GM12872 (cell line): ENCODE measurements around the gene C4BPB.

Experiments
- CTCF ChIP-seq: IDR thresholded peaks from 3 replicates; pipeline ENCODE4 v1.5.1; 2011; ENCODE audit warnings: low read depth, mild to moderate bottlenecking, low read length, moderate library complexity; ENCODE audit not compliant: insufficient read depth

The C4BPB gene

DNA sequence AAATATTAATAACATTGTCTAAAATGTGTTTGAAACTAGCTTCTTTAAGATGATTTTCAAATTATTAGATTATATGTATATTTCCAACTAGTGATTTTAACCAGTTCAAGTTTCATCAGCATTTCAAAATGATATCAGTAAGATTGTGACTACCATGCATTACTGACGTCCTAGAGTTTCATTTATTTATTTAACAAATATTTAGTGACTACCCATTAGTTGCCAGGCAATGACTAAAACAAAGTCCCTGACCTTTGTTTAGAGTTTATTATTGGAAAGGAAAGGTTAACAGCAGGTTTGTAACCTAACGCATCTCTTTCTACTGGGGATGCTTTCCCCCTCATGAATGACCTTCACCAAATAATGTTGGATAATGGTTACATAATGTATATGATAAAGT is 7.6 kb upstream of the C4BPB start:
- TF ChIP-seq CTCF: no peak

DNA sequence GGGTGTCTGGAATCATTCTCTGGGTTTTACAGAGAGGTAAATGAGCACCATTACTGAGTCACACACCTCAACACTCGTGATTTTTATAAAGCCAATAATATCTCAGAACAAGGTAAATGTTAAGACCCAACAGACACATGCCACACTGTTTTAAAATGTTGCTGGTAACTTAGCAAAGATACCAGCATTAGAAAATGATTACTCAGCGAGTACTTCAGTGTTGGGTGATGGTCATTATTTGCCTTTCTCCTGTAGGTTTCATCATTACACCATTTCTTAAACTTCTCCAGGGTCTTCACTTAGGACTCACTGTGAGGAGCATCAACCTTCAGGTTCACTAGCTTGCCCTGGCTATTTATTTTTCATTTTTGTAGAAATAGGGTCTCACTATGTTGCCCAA is 6.9 kb upstream of the C4BPB start:
- no peak for TF ChIP-seq CTCF

- no peak for TF ChIP-seq CTCF
Measured at GRCh38 chr1:207084232-207084631, 4.4 kb upstream of the C4BPB start.

- TF ChIP-seq CTCF: peak; percentile 73
Measured at GRCh38 chr1:207084701-207085180, 3.9 kb upstream of the C4BPB start.

DNA sequence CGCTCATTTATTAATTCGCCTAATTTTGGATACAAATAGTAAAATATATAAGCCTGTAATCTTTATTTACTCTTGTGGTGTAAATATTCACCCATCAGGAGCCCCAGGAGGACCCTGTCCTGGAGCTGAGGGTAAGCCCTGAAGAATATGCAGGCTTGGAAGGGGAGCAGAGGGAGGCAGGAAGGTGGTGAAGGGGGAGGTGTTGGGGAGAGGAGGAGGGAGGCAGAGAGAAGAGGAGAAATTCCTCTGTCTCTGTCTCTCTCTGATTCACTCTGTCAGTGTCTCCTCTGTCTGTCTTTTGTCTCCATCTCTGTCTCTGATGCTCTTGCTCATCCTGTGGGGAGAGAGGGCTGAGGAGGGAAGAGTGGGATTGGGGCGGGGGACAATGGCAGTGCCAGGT is 2.8 kb upstream of the C4BPB start:
- no peak for TF ChIP-seq CTCF

DNA sequence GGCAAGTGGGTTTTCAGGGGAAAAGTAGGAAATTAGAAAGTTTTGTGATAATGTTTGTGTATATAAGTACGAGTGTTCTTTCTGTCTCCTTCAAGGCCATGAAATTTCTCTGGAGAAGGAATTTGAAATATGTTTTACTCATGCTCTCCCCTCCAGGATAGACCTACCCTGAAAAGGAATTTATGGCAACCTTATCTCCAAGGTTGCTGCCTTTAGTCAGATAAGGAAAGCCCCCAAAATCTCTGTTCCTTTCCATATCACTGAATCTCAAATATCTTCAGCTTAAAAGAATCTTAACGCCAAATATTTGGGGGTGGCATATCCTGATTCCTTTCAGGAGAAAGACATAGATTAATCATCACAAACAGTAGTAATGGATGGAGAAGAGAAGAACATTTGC is 499 bp upstream of the C4BPB start:
- TF ChIP-seq CTCF: no peak

DNA sequence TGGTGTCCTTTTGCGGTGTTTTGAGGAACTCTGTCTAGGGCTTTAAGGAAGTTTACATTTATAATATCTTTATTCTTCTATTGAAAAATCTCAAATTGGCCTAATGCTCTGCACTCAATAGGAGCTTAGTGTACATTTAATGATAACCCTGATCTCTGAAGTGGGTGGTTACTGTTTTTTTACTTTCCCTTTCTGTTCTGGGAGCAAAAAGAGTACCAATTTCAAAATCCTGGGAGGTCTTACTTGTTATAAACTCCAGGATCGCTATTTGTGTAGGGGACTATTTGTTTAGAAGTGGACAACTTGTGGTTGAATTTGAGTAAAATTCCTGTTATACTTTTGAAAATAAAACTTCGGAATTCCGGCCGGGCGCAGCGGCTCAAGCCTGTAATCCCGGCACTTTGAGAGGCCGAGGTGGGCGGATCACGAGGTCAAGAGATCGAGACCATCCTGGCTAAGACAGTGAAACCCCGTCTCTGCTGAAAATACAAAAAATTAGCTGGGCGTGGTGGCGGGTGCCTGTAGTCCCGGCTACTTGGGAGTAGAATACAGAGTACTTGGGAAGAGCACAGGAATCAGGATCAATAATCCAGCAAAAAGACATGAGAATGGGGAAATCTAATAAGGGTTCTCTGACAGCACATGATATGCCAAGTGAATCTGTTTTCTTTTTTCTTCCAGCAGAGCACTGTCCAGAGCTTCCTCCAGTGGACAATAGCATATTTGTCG is 1.1 kb downstream of the C4BPB start:
- no peak for TF ChIP-seq CTCF
